GM18867 (cell line): ENCODE measurements around the gene TROAP.

Experiments used
- ATAC-seq: cut with Tn5 transposase; IDR thresholded peaks from one replicate; pipeline ENCODE4 v1.9.1; 2021; ENCODE audit warnings: mild to moderate bottlenecking, moderate library complexity; ENCODE audit not compliant: unreplicated experiment

TROAP gene

DNA sequence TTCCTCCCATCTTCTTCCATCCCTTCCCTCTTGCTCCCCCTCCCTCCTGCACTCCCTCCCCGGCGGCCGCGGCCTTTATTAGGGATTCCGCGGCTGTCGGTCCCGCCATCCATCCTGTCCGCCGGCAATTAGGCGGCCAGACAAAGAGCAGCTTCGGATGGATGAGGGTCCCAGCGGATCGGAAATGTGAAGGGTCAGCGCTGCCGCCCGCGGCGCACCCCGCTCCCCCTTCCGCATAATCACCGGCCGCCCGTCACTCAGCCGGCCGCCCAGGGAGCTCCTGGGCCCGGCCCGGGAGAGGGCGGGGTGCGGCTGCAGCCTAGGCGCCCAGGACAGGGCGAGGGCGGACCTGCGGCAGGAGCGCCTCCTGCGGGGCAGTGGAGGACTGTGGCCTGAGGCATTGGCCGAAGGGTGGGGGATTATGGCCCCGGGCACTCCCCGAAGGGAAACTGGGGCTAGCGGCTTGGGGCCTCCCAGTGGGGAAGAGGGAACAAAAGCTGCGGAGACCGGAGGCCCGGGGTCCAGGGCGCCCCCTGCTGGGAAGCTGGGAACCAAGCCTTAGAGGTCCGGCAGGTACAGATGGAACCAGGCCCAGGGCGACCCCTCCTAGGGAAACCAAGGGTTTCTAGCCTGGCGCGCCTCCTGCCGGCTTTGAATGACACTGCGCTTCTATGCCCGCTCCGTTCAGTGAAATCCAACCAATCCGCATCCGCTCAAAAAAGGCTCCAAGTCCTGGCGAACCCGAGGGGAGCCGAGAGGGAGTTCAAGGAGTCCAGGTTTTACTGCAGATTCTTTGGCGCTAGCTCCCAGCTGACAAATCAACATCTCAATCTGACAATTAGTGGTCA is 19.2 kb downstream of the TROAP start:
- ATAC-seq, result peak; percentile 61

DNA sequence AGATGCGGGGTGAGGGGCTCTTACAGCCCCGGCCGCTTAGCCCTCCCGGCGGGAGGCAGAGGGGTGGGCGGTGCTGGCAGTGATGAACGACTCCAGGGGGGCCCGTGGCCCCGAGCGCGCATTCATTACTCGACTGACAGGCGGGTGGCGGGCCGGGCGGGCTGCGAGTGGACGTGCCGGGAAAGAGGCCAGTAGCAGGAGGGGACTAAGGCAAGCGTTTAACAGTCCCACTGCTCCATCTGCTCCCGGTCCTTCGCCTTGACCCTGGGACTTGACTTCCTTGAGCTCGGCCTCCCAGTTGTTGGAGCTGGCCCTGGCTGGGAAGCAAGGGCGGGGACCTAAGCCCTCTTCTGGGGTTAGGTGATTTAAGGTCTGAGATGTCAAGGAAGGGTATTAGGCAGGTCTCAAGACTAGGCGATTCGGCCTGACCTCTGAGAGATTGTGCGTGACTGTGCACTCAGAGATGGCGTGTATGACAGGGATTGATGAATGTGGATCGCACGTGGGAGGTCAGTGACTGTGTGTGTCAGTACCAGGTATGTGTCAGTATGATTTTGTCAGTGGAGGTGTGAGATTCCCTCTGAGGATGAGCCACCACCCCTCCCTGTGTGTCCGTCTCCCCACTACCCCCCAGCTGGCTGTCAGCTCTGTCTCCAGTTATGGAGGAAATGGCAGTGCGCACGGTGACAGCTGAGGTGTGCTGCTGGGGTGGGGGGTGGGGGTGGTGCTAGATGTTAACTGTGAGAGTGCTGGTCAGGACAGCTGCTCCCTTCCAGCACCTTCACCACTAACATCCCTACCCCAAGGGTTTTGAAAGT is 20.1 kb downstream of the TROAP start:
- no peak for ATAC-seq

DNA sequence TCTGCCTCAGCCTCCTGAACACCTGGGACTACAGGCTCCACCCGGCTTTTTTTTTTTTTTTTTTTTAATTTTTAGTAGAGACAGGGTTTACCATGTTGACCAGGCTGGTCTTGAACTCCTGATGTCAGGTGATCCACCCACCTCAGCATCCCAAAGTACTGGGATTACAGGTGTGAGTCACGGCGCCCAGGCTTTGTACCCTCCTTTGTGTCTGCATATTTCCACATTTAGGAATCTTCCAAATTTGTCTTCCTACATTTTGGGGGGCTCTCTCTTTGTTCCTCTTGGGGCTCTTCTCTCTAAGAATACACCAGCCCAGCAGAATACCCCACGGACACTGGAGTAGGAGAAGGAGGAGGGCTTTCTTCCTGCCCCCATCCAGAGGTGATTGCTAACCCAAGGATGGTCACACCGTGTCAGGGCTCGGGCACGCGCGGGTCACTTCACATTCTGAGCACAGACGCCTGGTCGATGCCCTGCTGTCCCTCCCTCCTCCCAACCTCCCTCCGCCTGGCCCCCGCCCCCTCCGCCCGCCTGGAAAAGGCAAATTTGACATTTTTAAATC is 21.5 kb downstream of the TROAP start:
- ATAC-seq, result no peak

DNA sequence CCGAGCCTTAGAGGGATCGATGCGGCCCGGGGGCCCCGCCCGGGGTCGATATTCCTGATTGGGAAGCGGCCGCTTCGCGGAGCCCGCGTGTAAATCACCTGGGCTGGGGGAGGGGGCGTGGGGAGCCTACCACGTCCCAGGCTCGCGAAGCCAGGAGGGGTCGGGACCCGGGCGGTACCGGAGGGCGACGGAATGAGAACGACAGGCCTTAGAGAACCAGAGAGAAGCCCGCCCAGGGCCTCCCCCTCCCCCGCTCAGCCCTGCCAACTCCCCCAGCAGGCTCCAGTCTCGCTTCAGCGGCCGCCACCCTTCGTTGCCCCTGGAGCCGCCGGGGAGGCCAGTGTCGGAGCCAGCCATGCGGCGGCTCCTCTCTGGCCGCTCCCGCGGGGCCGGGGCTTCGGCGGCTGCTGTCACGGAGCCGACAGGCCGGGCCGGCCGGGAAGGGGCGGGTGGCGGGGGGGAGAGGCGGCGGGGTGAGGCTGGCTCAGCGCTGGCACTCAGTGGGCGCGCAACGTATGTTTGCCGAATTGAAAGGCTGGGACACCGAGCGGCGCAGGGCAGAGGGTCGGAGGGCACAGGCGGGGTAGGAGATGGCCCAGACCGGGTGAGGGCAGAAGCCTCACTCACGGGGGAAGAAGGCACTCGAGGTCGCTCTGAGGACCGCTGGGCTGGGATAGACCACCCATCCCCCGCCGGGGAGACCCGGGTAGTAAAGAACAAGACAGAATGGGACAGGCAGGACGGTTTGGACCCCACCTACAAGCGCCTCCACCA is 22.2 kb downstream of the TROAP start:
- no peak for ATAC-seq

DNA sequence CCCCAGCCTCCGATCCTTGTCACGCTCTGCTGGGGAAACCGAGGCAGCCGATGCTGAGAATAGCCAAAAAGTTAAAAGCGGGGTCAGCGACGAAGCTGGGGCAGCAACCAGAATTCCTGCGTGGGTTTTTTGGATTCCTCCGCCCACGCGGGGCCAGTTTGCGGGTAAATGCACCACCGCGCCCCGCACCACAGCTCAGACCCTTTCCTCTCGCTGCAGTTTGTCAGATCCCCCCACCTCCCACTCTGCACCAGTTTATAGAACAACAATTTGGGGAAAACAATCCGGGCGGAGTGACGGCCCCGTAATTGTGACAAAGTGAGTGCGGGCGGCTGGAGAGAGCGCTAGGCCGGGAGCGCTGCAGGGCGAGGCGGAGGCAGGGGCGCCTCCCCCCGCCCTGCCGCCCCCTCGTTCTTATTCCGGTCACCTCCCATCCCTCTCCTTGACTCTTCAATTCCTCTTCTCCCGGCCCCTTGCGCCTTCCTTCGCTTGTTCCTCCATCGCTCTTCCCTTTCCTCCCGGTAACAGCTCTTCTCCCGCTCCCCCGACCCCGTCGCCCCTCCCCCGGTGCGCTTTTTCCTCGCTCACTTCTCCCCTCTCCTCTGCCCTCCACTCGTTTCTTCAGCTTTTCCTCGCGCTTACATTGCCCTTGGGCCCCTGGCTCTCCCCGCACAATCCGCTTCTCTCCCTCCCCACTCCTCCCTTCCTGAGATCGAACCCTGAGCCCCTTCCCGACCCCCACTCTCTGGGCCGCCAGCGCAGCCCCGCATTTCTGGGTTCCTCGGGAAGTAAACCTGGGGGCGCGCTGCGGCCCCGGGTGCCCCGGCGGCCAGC is 23.0 kb downstream of the TROAP start:
- no peak for ATAC-seq

DNA sequence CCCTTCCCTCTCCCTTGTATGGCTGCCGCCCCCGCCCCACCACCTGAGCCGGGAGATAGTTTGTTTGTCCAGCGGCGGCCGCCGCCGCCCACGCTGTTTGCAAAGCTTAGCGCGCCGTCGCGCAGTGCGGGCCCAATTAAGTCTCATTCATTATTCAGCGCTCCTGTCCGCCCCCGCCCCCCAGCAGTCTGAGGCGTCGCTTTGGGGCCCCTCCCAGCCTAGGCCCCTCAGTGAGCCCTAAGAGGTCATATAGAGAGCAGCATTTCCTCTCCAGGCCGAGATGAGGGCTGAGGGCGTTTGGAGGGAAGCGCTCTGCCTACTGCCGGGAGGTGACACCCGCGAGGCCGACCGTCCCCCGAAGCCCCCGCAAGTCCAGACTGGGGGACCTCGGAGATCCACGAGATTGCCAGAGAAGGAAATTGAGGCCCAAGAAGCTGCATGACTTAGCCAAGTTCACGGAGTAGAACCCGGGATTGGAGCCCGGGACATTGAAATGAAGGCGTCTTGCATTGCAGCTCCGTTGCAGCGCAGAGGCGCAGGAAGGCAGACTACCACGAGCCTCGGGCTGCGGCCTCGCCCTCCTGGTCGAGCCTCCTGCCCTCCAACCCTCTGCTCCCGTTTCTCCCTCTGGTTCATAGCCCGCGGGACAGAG is 23.7 kb downstream of the TROAP start, which contains the start of gene DNAJC22:
DNAJC22 (plus strand) TSS at position 230 of the 652 bp plus-strand sequence. CDS start 1,985 bp downstream, outside the sequence.
- ATAC-seq, result no peak

DNA sequence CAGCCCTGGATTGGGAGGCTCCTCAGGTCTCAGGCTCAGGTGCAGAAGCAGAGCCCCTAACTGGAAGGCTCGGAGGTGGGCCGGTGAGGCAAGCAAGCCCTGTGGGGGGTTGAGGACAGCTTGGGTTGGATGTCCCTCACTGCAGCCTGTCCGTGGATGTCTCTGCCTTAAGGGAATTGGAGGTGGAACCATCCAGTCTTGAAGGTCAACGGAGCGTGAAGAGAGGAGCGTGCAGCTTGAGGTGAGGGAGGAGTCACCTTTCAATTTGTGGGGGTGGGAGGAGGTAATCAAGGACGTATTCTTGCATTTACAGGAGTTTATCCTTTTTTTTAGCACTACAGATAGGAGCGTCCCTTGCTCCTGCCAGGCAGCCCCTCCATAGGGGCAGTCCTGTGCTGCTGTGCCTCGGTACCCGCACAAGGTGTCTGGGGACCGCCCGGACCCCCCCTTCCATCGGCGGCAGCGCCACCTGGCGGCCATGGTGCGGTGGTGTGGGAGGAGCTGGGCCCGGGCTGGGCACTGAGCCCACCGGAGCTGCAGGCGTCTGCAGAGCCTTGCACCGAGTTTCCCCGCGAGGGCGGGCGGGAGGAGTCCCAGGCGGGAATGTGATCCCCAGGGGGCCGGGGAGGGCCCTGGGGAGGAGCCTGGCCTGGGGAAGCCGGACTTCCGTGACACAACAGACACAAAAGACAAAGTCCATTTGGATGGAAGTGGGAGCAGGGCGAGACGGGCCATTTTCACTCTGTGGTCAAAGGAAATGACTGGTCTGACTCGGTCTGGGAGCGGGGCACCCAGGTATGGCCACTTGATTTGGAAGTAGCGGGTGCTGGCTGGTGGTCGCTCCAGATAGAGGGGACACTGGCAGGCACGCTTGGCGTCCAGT is 24.5 kb downstream of the TROAP start:
- ATAC-seq, result peak; percentile 51

DNA sequence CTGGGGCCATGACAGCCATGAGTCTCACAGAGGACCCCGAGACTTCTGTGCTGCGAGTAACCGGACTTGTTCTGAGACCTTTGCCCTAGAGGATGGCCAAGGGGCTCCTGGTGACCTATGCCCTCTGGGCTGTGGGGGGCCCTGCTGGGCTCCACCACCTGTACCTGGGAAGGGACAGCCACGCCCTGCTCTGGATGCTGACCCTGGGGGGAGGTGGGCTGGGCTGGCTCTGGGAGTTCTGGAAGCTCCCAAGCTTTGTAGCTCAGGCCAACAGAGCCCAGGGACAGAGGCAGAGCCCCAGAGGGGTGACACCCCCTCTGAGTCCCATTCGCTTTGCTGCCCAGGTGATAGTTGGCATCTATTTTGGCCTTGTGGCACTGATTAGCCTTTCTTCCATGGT is 25.7 kb downstream of the TROAP start:
- ATAC-seq, result no peak

DNA sequence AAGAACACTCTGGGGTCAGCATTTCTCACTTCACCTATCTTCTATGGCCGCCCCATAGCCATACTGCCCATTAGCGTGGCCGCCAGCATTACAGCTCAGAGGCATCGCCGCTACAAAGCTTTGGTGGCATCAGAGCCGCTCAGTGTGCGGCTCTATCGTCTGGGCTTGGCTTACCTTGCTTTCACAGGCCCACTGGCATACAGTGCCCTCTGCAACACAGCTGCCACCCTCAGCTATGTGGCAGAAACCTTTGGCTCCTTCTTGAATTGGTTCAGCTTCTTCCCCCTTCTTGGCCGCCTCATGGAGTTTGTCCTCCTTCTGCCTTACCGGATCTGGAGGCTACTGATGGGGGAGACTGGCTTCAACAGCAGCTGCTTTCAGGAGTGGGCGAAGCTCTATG is 26.2 kb downstream of the TROAP start:
- ATAC-seq, result no peak

DNA sequence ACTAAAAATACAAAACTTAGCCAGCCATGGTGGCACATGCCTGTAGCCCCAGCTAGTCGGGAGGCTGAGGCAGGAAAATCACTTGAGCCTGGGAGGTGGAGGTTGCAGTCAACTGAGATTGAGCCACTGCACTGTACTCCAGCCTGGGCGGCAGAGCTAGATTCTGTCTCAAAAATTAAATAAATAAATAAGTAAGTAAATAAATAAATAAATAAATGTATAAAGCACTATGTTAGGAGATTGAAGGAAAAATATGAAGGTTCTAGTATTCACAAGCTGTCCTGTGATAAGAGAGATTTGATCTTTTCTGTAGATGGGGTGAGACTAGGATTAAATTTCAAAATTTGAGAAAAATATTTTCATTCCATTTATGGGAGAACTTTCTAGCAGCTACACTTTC is 29.3 kb downstream of the TROAP start:
- ATAC-seq, result no peak

DNA sequence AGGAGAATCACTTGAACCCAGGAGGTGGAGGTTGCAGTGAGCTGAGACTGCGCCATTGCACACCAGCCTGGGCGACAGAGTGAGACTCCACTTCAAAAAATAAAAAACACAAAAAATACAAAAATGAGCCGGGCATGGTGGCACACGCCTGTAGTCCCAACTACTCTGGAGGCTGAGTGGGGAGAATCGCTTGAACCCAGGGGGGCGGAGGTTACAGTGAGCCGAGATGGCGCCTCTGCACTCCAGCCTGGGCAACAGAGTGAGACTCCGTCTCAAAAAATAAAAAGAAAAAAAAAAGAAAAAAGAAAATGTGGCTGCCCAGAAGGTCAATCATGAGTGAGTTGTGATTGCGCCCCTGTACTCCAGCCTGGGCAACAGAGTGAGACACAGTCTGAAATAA is 32.9 kb downstream of the TROAP start:
- no peak for ATAC-seq

DNA sequence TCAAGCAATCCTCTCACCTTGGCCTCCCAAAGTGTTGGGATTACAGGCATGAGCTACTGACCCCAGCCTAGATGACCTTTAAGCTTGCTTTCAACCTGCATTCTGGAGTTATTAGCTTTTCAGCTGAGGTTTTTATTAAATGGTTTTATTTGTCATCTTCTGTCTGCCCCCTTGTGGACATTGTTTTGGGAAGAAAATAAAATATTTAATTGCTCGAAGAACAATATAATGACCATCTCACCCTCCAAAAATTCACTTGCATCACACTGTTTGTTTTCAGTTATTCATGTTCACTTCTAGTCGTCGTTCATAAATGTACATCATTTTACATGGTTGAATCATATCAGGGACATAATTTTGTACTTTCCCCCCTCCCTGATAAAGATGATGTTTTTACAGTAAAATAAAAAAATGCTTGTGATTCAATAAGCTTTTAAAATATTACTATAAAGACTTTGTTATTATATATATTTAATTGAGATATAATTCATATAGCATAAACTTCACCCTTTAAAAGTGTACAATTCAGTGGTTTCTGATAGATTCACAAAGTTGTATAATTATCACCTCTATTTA is 34.1 kb downstream of the TROAP start:
- no peak for ATAC-seq

DNA sequence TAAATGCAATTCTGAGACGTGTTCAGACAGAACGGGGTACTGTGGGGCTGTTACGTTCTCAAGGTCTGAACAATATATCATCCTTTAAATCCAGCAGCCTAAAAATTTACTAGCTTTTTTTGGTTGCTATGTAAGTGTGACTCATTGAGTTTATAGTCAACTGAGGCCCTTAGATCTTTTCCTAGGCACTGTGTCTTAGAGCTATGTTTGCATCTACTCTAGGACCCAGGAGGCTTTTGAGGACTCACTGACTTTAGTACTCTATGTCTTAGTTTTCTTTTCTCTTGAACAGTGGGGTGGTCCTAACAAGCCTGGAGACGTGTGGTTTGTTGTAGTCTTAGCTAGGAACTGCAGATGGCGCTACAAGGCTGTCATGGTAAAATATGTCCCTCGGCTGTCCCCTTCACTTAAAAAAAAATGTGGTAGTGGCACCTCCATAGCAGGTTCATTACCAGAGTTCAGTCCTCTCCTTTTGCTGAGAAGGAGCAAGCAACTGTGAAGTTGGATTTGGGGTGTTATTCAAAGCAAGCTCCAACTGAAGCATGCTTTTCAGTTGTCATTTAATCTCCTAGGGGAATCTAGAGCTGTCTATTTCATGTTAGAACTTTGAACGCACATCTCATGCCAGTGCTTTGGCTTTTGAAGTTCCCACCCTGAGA is 35.6 kb downstream of the TROAP start:
- peak; percentile 58 for ATAC-seq

DNA sequence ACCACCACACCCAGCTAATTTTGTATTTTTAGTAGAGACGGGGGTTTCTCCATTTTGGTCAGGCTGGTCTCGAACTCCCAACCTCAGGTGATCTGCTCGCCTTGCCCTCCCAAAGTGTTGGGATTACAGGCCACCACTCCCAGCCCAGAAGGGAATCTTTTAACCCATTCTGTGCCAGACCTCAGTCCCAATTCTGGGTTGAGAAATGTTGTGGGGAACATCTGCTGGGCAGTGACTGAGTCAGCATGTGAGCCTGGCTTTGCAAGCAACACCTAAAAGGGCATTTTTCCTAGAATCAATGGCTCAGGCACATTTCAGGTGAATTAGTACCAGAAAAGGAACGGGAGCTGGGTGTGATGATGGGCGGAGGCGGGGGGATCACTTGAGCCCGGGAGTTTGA is 36.6 kb downstream of the TROAP start:
- ATAC-seq, result no peak

DNA sequence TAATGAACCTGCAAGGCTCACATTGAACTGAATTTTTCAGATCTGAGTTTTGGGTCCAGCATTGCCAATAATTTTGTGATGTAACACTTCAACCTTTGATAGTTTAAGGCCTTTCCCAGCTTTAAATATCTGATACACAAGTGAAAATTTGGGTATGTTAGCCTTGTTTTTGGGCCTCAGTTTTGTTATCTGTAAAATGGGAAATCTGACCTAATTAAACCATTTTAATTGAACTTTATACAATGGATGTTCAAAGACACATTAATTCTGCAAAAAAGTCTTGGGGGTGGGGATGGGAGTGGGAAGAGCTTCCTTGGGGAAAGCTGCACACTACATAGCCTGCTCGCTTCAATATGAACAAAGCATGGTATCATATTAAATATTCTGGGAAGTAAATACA is 39.0 kb downstream of the TROAP start:
- ATAC-seq, result no peak

DNA sequence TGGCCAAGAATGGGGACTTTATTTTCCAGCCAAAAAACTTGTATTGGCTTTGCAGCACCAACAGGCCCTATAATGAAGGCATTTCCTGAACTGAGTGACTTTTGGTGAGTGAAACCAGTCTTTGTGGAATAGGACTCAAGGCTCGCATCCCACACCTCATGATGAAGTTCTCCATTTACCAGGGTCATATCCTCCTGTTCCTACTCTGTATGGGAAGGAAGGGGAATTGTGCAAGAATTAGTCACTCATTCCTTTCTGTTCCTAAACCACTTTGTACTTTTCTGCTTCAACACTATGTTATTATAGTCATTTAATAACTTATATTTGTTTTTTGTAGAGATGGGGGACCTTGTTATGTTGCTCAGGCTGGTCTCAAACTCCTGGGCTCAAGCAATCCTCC is 41.9 kb downstream of the TROAP start:
- ATAC-seq, result no peak

DNA sequence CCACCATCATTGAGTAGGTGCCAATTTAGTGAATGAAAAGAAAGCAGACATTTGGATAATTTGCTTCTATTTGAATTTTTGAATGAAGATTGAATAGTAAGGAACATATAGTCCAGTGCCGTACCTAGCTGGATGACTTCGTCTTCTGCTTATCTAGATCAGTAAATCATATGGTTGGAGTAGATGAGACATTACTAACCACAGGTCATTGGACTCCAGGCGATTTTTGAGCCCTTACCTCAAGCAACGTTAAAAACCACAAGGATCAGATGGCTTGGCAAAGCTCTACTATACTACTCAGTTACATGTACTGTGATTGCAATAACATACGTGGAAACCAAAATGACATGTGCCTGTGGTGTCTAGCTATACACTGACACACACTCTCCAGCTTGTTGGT is 42.5 kb downstream of the TROAP start:
- ATAC-seq, result no peak
